T-cell (primary cell): ENCODE measurements around the gene RTP1. TPM values are rescaled to one million over a fixed set of nuclear protein-coding genes. Genes with fewer than 3 reads are reported as not detected.
"Not testable (repeated sequence)": the region's sequence is repeated elsewhere in the genome, so short reads cannot be mapped to it uniquely, and the experiment has no call there.

Experiments used
- ATAC-seq, 4 experiments: fragments of 200-7000 bp in 3 of 4; fragments of 150-1000 bp in 1 of 4; cut with Tn5 transposase; replicated peaks in 1 of 4; 1 replicate in 3 of 4; 2 replicates in 1 of 4; pipeline ENCODE4 v1.10.0; 2021; ENCODE audit warnings: moderate library complexity in 3 of 4, mild to moderate bottlenecking in 2 of 4, moderate number of reproducible peaks in 1 of 4
- CTCF ChIA-PET, 2 donors: fragments of 300-600 bp; sonication (Branson Sonifier 250); formaldehyde crosslinking; loops; one replicate each; lab custom pipeline; 2022; ENCODE audit warnings: antibody characterized with exemption in 2 of 2; lab: Charles Lee
- POLR2A ChIA-PET, 2 donors: fragments of 300-600 bp; sonication (Branson Sonifier 250); formaldehyde crosslinking; loops; one replicate each; lab custom pipeline; 2022; ENCODE audit warnings: antibody characterized with exemption in 2 of 2; lab: Charles Lee
- DNase-seq, 35 experiments: peaks; one replicate each; pipeline versions ENCODE4 v3.0.0 to v3.0.0-alpha.2; 2013 to 2023
- H3K27ac ChIP-seq: one replicate; pipeline ENCODE4 v1.5.1; 2013; ENCODE audit warnings: low read length
- H3K27me3 ChIP-seq, 2 experiments: replicated peaks in 1 of 2; 1 replicate in 1 of 2; 2 replicates in 1 of 2; pipeline versions ENCODE4 v1.6.1 to v1.7.0; 2013; ENCODE audit warnings: low read length in 1 of 2, mixed read lengths in 1 of 2; ENCODE audit not compliant: control insufficient read depth in 2 of 2, insufficient read depth in 2 of 2; ENCODE audit errors: extremely low read depth in 1 of 2
- H3K36me3 ChIP-seq, 2 donors: 1 replicate in 1 of 2; 2 replicates in 1 of 2; pipeline versions ENCODE4 v1.6.1 to v1.7.0; 2013; ENCODE audit warnings: low read length in 1 of 2; ENCODE audit not compliant: control insufficient read depth in 2 of 2, insufficient read depth in 1 of 2; ENCODE audit errors: extremely low read depth in 1 of 2
- H3K4me1 ChIP-seq, 2 experiments: 1 replicate in 1 of 2; 2 replicates in 1 of 2; pipeline versions ENCODE4 v1.6.1 to v1.7.0; 2013; ENCODE audit warnings: low read length in 2 of 2, mixed read lengths in 1 of 2; ENCODE audit not compliant: insufficient read depth in 2 of 2, control insufficient read depth in 1 of 2; ENCODE audit errors: extremely low read depth in 1 of 2
- H3K4me3 ChIP-seq, 2 donors: 1 replicate in 1 of 2; 2 replicates in 1 of 2; pipeline versions ENCODE4 v1.5.1 to v1.7.0; 2013; ENCODE audit warnings: mild to moderate bottlenecking in 2 of 2, low read length in 1 of 2, moderate library complexity in 1 of 2; ENCODE audit not compliant: control insufficient read depth in 1 of 2; ENCODE audit errors: extremely low read depth in 1 of 2
- H3K9me3 ChIP-seq: 2 replicates; pipeline ENCODE4 v1.7.0; 2013
- H3K27ac Mint-ChIP-seq, 2 donors: one replicate each; pipeline ENCODE4 v1.8.0; 2020 to 2021; ENCODE audit warnings: mild to moderate bottlenecking in 2 of 2, mixed read lengths in 2 of 2
- H3K27me3 Mint-ChIP-seq, 2 donors: one replicate each; pipeline ENCODE4 v1.8.0; 2021 to 2022; ENCODE audit warnings: mixed read lengths in 2 of 2
- H3K36me3 Mint-ChIP-seq: one replicate; pipeline ENCODE4 v1.8.0; 2021; ENCODE audit warnings: mixed read lengths
- H3K4me1 Mint-ChIP-seq, 3 donors: one replicate each; pipeline ENCODE4 v1.8.0; 2020 to 2022; ENCODE audit warnings: mixed read lengths in 3 of 3, mild to moderate bottlenecking in 1 of 3
- H3K4me3 Mint-ChIP-seq, 3 donors: one replicate each; pipeline ENCODE4 v1.8.0; 2020 to 2022; ENCODE audit warnings: mild to moderate bottlenecking in 3 of 3, mixed read lengths in 3 of 3, moderate library complexity in 3 of 3
- H3K9me3 Mint-ChIP-seq, 3 donors: one replicate each; pipeline ENCODE4 v1.8.0; 2020 to 2022; ENCODE audit warnings: mixed read lengths in 3 of 3
- WGBS: methylation state at CpG from one replicate; pipeline ENCODE4 v1.1.5; 2013; ENCODE audit warnings: missing lambda C conversion rate; ENCODE audit not compliant: insufficient coverage; 5-methylcytosine and 5-hydroxymethylcytosine counted together
- total RNA-seq, 35 experiments: library from RNA in 6 of 35; stranded (reverse) in 6 of 35; fragments of 120-200 nt in 1 of 35; gene quantifications; one replicate each; pipeline versions ENCODE4 v1.2.1 to v1.2.4 and lab custom pipeline; 2013 to 2026

RTP1 gene
- total RNA-seq, 5 donors from 2014 or later (not counting 1 experiment from before 2014, with no cell fraction given), result not detected

- 60% methylated on average over 1 of the region's 1 CpG for WGBS
- H3K4me1 Mint-ChIP-seq, result peaks cover 0 to 2% (median 0%) of the 10 kb centered on the region in 3 donors
- no peaks in the 10 kb centered on the region for H3K36me3 Mint-ChIP-seq
- Histone ChIP-seq H3K36me3 (no peaks in the 10 kb centered on the region), H3K27me3 (peaks cover 0 to 9% of the 10 kb centered on the region in 2 experiments), H3K27ac (no peak overlapping the region), H3K4me1 (no peaks in the 10 kb centered on the region), H3K9me3 (no peaks in the 10 kb centered on the region), H3K4me3 (no peak overlapping the region)
- H3K27ac Mint-ChIP-seq, result no peak overlapping the region
- CTCF ChIA-PET, result interaction anchor here in 1 of 2 donors (0.7 kb wide), 1 partner anchor 516 kb away, joined by 4 read pairs; no protein-coding TSS in a partner anchor
- POLR2A ChIA-PET, result no interaction called here
- peaks cover 33 to 43% of the 10 kb centered on the region in 2 donors for H3K27me3 Mint-ChIP-seq
- ATAC-seq (no peak), DNase-seq (no peak)
- H3K4me3 Mint-ChIP-seq, result no peak overlapping the region
- peaks cover 0 to 7% (median 0%) of the 10 kb centered on the region in 3 donors for H3K9me3 Mint-ChIP-seq
These were observed 6.0 kb upstream of the RTP1 start for GRCh38 chr3:187191271-187191670.

- H3K27me3 ChIP-seq, result peaks cover 0 to 11% of the 10 kb centered on the region in 2 experiments
- no peaks in the 10 kb centered on the region for H3K36me3 Mint-ChIP-seq
- no peaks in the 10 kb centered on the region for H3K9me3 ChIP-seq
- H3K36me3 ChIP-seq, result no peaks in the 10 kb centered on the region
- H3K27ac Mint-ChIP-seq, result no peak overlapping the region
- ChIA-PET CTCF (interaction anchor here (0.6 kb wide), 2 partner anchors 106 to 484 kb away, joined by 3 to 5 read pairs; no protein-coding TSS in a partner anchor), POLR2A (no interaction called here)
- H3K27ac ChIP-seq, result no peak overlapping the region
- H3K4me1 Mint-ChIP-seq, result peaks cover 0 to 2% (median 0%) of the 10 kb centered on the region in 3 donors
- no peak overlapping the region for H3K4me3 Mint-ChIP-seq
- peaks cover 29 to 39% of the 10 kb centered on the region in 2 donors for H3K27me3 Mint-ChIP-seq
- ATAC-seq (no peak), DNase-seq (no peak)
- H3K9me3 Mint-ChIP-seq, result peaks cover 0 to 2% (median 0%) of the 10 kb centered on the region in 3 donors
- no peak overlapping the region for H3K4me3 ChIP-seq
- no peaks in the 10 kb centered on the region for H3K4me1 ChIP-seq
These were observed 4.1 kb upstream of the RTP1 start for GRCh38 chr3:187193181-187193580.

GRCh38 chr3:187196573-187197334, 532 bp upstream of the RTP1 start:
- no peak for ATAC-seq
- Histone ChIP-seq H3K36me3 (no peaks in the 10 kb centered on the region), H3K4me1 (no peaks in the 10 kb centered on the region), H3K9me3 (no peaks in the 10 kb centered on the region), H3K27me3 (peaks cover 0 to 16% of the 10 kb centered on the region in 2 experiments), H3K27ac (no peak overlapping the region), H3K4me3 (no peak overlapping the region)
- WGBS, result 100% methylated on average over 2 of the region's 7 CpGs
- H3K27me3 Mint-ChIP-seq, result peaks cover 15 to 17% of the 10 kb centered on the region in 2 donors
- ChIA-PET CTCF (interaction anchor here (0.6 to 1.0 kb wide), 2 partner anchors 24 to 1869 kb away, joined by 3 to 4 read pairs; no protein-coding TSS in a partner anchor), POLR2A (no interaction called here)
- no peak overlapping the region for H3K4me3 Mint-ChIP-seq
- DNase-seq, result no peak
- no peaks in the 10 kb centered on the region for H3K9me3 Mint-ChIP-seq
- no peaks in the 10 kb centered on the region for H3K4me1 Mint-ChIP-seq
- no peak overlapping the region for H3K27ac Mint-ChIP-seq
- H3K36me3 Mint-ChIP-seq, result no peaks in the 10 kb centered on the region

- no CpG with 5 or more reads among the region's 4 CpGs for WGBS
- no peak overlapping the region for H3K27ac Mint-ChIP-seq
- no peaks in the 10 kb centered on the region for H3K9me3 Mint-ChIP-seq
- H3K4me3 ChIP-seq, result no peak overlapping the region
- no peak overlapping the region for H3K27ac ChIP-seq
- no peaks in the 10 kb centered on the region for H3K4me1 Mint-ChIP-seq
- H3K36me3 ChIP-seq, result no peaks in the 10 kb centered on the region
- H3K9me3 ChIP-seq, result no peaks in the 10 kb centered on the region
- no peak overlapping the region for H3K4me3 Mint-ChIP-seq
- H3K4me1 ChIP-seq, result no peaks in the 10 kb centered on the region
- DNase-seq (no peak), ATAC-seq (no peak)
- H3K27me3 ChIP-seq, result peaks cover 0 to 18% of the 10 kb centered on the region in 2 experiments
- H3K27me3 Mint-ChIP-seq, result peaks cover 20 to 22% of the 10 kb centered on the region in 2 donors
- CTCF ChIA-PET, result no interaction called here
- POLR2A ChIA-PET, result no interaction called here
- H3K36me3 Mint-ChIP-seq, result no peaks in the 10 kb centered on the region
These were observed 1.2 kb downstream of the RTP1 start for GRCh38 chr3:187198490-187198889.

- CTCF ChIA-PET, H3K4me3 ChIP-seq, ATAC-seq, H3K4me1 ChIP-seq, H3K27ac ChIP-seq, H3K9me3 ChIP-seq, H3K27ac Mint-ChIP-seq, H3K36me3 ChIP-seq, H3K4me1 Mint-ChIP-seq, H3K36me3 Mint-ChIP-seq, H3K4me3 Mint-ChIP-seq, H3K9me3 Mint-ChIP-seq, DNase-seq: not testable (repeated sequence)
- peaks cover 0 to 12% of the 10 kb centered on the region in 2 experiments for H3K27me3 ChIP-seq
- peaks cover 15 to 23% of the 10 kb centered on the region in 2 donors for H3K27me3 Mint-ChIP-seq
- WGBS, result 94% methylated on average over 29 of the region's 44 CpGs
- POLR2A ChIA-PET, result interaction anchor here in 1 of 2 donors (0.6 kb wide), 1 partner anchor 66 kb away, joined by 4 read pairs; no protein-coding TSS in a partner anchor
These were observed 2.3 kb downstream of the RTP1 start for GRCh38 chr3:187199463-187200050.

- DNase-seq (no peak), ATAC-seq (no peak)
- H3K27ac Mint-ChIP-seq, result no peak overlapping the region
These were observed 8.4 kb downstream of the RTP1 start for GRCh38 chr3:187205683-187206082.

More at GRCh38 chr3:187205683-187206082, 8.4 kb downstream of the RTP1 start:
- Histone ChIP-seq H3K27me3 (peaks cover 0 to 6% of the 10 kb centered on the region in 2 experiments), H3K27ac (no peak overlapping the region), H3K9me3 (no peaks in the 10 kb centered on the region), H3K4me3 (no peak overlapping the region), H3K36me3 (no peaks in the 10 kb centered on the region), H3K4me1 (no peaks in the 10 kb centered on the region)
- WGBS, result no CpG with 5 or more reads among the region's 2 CpGs
- Mint-ChIP-seq H3K36me3 (no peaks in the 10 kb centered on the region), H3K4me1 (no peaks in the 10 kb centered on the region), H3K9me3 (no peaks in the 10 kb centered on the region), H3K27me3 (peaks cover 16 to 25% of the 10 kb centered on the region in 2 donors), H3K4me3 (no peak overlapping the region)
- CTCF ChIA-PET, result no interaction called here
- POLR2A ChIA-PET, result no interaction called here
